ENCODE results near the gene GBA2.

Gene GBA2

DNA sequence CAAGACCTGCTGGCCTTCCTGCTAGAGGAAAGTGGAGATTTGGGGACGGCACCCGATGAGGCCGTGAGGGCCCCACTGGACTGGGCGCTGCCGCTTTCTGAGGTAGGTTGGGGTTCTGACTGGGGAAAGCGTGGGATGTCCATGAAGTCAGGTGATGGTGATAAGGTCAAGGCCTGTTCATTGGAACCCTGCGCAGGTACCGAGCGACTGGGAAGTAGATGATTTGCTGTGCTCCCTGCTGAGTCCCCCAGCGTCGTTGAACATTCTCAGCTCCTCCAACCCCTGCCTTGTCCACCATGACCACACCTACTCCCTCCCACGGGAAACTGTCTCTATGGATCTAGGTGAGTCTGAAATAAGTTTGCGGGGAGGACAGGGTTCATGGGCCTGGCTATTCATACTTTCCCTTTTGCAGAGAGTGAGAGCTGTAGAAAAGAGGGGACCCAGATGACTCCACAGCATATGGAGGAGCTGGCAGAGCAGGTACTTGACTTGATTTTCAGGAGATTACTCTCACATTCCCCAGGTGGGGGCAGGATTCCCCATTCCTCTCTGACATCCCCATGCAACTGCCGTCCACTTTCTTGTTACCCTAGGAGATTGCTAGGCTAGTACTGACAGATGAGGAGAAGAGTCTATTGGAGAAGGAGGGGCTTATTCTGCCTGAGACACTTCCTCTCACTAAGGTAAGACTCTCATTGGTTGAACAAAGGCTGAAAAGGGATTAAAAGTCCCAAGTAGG is 16.1 kb downstream of the GBA2 start:
- TF ChIP-seq, protein P1, sequence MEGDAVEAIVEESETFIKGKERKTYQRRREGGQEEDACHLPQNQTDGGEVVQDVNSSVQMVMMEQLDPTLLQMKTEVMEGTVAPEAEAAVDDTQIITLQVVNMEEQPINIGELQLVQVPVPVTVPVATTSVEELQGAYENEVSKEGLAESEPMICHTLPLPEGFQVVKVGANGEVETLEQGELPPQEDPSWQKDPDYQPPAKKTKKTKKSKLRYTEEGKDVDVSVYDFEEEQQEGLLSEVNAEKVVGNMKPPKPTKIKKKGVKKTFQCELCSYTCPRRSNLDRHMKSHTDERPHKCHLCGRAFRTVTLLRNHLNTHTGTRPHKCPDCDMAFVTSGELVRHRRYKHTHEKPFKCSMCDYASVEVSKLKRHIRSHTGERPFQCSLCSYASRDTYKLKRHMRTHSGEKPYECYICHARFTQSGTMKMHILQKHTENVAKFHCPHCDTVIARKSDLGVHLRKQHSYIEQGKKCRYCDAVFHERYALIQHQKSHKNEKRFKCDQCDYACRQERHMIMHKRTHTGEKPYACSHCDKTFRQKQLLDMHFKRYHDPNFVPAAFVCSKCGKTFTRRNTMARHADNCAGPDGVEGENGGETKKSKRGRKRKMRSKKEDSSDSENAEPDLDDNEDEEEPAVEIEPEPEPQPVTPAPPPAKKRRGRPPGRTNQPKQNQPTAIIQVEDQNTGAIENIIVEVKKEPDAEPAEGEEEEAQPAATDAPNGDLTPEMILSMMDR (conservative IDR thresholded peaks at IDR 0.05; ENCODE audit: low read depth), result peak; percentile 40
- DNase-seq (ENCODE audit: low spot score), result peak; percentile 87
- CTCF ChIA-PET, result interaction anchor here (1.1 to 1.7 kb wide), 4 partner anchors 11 to 149 kb away, joined by 4 to 7 read pairs (median 6); partner anchors contain the start of gene CCDC107
- POLR2A ChIA-PET (ENCODE audit: low non-redundant PET), result interaction anchor here (2.4 kb wide), 1 partner anchor 16 kb away, joined by 13 read pairs; the partner anchor contains the start of genes GBA2 and RGP1
- peak overlapping the region; percentile 95 for H3K27ac ChIP-seq

DNA sequence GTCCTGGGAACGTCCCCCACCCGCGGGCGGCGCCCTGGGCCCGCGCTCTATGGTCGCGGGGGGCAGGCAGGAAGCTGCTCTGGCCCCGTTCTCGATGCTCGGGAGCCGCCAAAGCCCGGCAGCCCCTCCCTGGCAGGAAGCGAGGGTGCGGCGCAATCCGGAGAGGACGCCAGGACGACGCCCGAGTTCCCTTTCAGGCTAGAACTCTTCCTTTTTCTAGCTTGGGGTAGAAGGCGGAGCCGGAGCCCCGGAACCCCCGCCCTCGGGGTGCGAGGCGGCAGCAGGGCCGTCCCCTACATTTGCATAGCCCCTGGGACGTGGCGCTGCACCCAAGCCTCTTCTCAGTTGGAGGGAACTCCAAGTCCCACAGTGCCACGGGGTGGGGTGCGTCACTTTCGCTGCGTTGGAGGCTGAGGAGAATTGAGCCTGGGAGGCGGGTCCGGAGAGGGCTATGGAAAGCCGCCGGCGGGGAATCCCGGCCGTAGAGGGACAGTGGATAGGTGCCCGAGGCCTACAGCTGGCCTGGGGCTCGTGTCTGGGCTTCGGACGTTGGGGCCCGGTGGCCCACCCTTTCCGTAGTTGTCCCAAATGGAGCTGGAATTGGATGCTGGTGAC is 16.7 kb downstream of the GBA2 start, which contains the start of the genes CREB3 and TLN1:
TSS of gene CREB3 (plus strand) at position 482 of the 615 bp plus-strand sequence. CDS start at position 589, 107 bp downstream.
TSS of gene TLN1 (minus strand) at position 11 of the 615 bp plus-strand sequence. CDS start 6,501 bp downstream, outside the sequence.
- H3K27ac ChIP-seq, result peak within 1 kb of the TSS; percentile 95
- ChIA-PET POLR2A (ENCODE audit: low non-redundant PET) (interaction anchor here (0.5 to 2.4 kb wide), 2 partner anchors 17 to 79 kb away, joined by 3 to 13 read pairs; partner anchors contain the start of genes GBA2 and RGP1), CTCF (interaction anchor here (1.1 to 1.7 kb wide), 4 partner anchors 68 to 150 kb away, joined by 3 to 7 read pairs (median 6); partner anchors contain the start of genes ARHGEF39 and CCDC107)
- TF ChIP-seq, protein P1 (conservative IDR thresholded peaks at IDR 0.05; ENCODE audit: low read depth), result peak; percentile 70
- DNase-seq (ENCODE audit: low spot score), result peak; percentile 100

DNA sequence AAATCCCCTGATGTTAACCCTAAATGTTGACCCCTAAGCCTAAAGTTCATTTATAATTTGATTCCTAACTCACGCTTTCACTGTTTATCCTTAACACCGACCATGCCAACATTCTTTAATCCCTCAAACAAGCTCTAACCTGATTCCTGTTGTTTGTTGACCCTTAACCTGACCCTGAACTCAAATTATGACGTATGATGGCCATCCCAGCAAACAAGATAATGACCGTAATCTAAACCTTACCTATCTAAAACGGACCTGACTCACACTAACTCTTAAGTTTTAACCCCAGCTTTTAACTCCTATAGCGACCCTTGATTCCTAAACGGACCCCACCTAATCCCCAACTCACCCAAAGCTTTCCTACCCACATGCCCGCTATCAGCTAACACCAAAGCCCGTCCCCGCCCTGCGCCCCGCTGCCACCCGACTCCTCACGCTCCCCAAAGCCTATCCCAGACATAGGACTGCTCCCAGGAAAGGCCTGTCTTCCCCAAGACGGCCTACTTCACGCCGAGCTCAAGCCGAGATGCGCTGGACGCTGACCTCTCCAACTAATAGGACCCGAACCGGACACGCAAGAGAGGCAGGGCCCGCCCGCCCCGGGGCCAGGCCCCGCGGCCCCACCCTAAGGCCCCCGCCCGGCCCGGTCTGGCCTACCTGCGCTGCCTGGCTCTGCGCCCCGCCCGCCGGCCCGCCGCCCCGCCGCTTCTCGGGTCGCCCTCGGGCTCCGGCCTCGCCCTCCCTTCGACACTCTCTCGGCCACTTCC is 17.4 kb downstream of the GBA2 start:
- ChIA-PET CTCF (interaction anchor here (0.6 to 1.7 kb wide), 4 partner anchors 36 to 85 kb away, joined by 3 to 7 read pairs (median 3); partner anchors contain the start of genes ARHGEF39 and CCDC107), POLR2A (ENCODE audit: low non-redundant PET) (interaction anchor here (1.0 to 2.4 kb wide), 2 partner anchors 18 to 85 kb away, joined by 4 to 13 read pairs; partner anchors contain the start of genes GBA2 and RGP1)
- DNase-seq (ENCODE audit: low spot score), result peak; percentile 62
- H3K27ac ChIP-seq, result peak overlapping the region; percentile 95
- TF ChIP-seq, protein P1 (conservative IDR thresholded peaks at IDR 0.05; ENCODE audit: low read depth), result no peak

DNA sequence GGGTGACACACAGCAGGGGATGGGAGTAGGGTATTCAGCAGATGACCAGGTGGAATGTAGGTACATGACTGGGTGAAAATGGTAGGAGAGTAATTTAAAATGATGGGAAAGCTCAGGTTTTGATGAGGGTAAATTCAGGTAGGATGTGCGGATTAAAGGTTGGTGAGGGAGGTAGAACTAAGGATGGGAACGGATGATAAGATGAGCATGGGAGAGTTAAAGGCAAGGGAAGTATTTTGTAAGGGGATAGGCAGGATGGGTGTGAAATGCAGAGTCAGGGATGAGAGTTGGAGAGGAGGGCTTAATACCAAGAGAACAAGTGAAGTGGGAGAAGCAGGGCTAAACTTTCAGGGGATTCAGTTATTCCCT is 18.6 kb downstream of the GBA2 start:
- DNase-seq (ENCODE audit: low spot score), result no peak
- H3K27ac ChIP-seq, result peak overlapping the region; percentile 50
- ChIA-PET CTCF (interaction anchor here (0.6 kb wide), 1 partner anchor 1622 kb away, joined by 3 read pairs; no protein-coding TSS in a partner anchor), POLR2A (ENCODE audit: low non-redundant PET) (interaction anchor here (0.8 kb wide), 1 partner anchor 69 kb away, joined by 3 read pairs; no protein-coding TSS in a partner anchor)
- TF ChIP-seq, protein P1 (conservative IDR thresholded peaks at IDR 0.05; ENCODE audit: low read depth), result no peak

DNA sequence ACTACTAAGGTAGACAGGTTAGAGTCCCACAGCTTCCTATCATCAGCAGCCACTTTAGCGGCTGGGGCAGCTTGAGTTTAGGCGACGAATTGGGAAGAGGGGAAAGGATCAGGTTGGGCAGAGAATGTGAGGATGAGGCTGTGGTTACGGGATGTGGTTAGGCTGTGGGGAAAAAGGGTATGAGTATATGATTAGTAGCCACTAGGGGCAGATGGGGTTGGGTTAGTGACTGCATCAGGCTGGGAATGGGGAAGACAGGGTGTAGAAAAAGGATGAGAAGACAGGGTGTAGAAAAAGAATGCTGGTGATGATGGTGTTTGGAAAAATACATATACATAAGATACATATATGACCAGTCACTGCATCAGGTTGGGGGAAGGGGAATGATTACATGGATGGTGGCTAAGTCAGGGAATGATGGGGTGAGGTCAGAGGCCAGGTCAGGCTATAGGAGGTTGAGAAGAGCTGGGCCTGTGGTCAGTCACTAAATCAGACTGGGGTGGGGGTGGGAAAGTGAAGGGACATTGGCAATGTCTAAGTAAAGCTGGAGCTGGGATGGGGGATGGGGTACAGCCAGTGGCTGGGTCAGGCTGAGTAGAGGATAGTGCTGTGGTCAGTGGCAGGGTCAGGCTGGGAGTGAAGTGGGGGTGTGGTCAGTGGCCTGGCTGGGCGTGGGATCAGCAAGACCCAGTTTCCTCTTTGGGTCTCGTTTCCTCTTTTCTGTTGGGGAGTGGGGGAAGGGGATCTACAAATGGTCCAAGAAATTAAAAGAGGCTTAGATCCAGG is 19.1 kb downstream of the GBA2 start:
- ChIA-PET CTCF (interaction anchor here (0.5 to 1.1 kb wide), 8 partner anchors 14 to 1623 kb away, joined by 3 to 5 read pairs (median 4); no protein-coding TSS in a partner anchor), POLR2A (ENCODE audit: low non-redundant PET) (interaction anchor here (0.8 kb wide), 1 partner anchor 69 kb away, joined by 3 read pairs; no protein-coding TSS in a partner anchor)
- TF ChIP-seq, protein P1 (conservative IDR thresholded peaks at IDR 0.05; ENCODE audit: low read depth), result peak; percentile 76
- peak overlapping the region; percentile 50 for H3K27ac ChIP-seq
- peak; percentile 81 for DNase-seq (ENCODE audit: low spot score)

Measured in RWPE1 (cell line).